Choroid plexus epithelial cell (primary cell): ENCODE results near the gene PRICKLE2.

Experiments used
- DNase-seq: peaks from one replicate; pipeline ENCODE4 v3.0.0-alpha.2; 2010; ENCODE audit warnings: low read depth
- H3K4me3 ChIP-seq: 2 replicates; pipeline ENCODE4 v1.5.1; 2011; ENCODE audit warnings: low read depth, mild to moderate bottlenecking, control low read depth, low read length, moderate library complexity
- CTCF ChIP-seq: conservative IDR thresholded peaks from 2 replicates; pipeline ENCODE4 v1.5.1; 2011; ENCODE audit warnings: low read depth, mild to moderate bottlenecking, control low read depth, inconsistent platforms, low read length, moderate library complexity

The PRICKLE2 gene

GRCh38 chr3:64262574-64263114, 37.4 kb upstream of the PRICKLE2 start:
- no peak overlapping the region for H3K4me3 ChIP-seq
- TF ChIP-seq CTCF, result peak; percentile 17
- DNase-seq, result no peak

DNA sequence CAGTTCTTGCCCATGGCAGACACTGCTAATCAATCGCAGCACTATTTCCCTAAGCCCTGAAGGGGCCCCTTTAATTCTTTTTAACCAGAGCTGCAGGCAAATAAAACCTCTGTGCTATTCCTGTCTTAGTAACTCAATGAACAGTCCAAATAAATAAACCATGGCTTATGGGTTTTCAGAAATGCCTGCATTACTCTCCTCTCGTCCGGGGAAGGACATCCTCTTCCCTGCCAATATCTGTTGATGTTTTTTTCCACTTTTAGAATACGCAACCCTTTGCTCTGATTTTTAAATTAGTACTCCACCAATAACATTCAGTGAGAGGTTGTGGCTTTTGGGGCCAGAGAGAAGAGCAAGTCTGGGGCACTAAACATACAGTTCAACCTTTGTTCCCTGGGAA, 35.2 kb upstream of the PRICKLE2 start:
- no peak overlapping the region for H3K4me3 ChIP-seq
- peak; percentile 56 for DNase-seq

GRCh38 chr3:64259636-64260035, 34.4 kb upstream of the PRICKLE2 start:
- DNase-seq, result no peak
- H3K4me3 ChIP-seq, result no peak overlapping the region
- TF ChIP-seq CTCF, result no peak

More for the DNA sequence above, 35.2 kb upstream of the PRICKLE2 start:
- no peak for TF ChIP-seq CTCF

DNA sequence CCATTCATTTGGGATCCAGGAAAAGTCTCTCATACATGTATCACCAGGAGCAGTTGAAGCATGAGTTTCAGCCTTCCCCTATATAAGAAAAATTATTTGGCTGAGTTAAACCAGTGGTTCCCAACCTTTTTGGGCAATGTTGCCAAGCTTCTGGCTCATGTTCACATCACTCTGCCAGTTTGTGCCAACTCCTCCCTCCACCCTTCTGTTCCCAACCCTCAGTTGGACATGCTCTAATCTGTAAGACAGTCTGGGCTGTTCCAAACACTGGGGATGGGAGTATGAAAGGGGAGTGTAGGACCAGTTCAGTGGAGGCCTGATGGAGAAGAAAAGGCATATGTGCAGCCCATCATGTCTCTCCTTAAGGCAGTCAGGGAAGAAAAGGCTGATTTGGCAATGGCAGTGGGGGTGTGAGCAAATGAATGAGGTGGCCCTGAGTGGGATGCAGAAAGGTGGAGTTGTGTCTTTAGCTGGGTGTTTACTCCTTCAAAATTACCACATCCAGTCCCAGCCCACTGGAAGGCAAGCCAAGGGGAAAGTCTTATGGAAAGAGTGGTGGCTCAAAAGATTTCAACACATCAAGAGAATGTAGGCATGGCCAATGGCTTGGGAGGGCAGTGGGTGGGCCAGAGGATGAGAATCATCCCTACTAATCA, 32.0 kb upstream of the PRICKLE2 start:
- H3K4me3 ChIP-seq, result no peak overlapping the region
- TF ChIP-seq CTCF, result no peak

DNA sequence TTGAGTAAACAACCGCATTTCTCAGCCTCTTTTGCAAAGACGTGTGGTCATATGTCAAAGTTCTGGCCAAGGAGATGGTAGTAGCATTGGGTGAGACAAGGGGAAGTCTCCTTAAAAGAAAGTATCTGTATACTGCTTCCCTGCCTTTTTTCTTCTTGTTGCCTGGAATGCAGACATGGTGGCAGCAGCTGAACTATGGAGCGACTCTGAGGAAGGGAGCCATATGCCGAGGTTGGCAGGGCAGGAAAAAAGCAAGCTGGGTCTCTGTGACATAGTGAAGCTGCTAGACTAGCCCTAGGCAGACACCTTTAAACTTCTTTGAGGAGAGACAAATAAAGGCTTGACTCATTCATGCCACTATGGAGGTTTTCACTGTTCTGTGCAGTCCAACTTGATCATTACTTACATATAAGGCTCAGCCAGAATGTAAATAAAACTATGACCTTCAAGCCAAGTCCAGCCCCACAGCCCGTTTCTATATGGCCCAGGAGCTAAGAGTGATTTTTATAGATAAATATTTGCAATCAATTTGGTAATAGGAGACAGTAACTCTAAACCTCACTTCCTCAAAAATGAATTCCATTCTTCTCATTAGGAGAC, 30.6 kb upstream of the PRICKLE2 start:
- no peak overlapping the region for H3K4me3 ChIP-seq
- no peak for DNase-seq
- TF ChIP-seq CTCF, result no peak

More for the DNA sequence above, 32.0 kb upstream of the PRICKLE2 start:
- DNase-seq, result no peak

DNA sequence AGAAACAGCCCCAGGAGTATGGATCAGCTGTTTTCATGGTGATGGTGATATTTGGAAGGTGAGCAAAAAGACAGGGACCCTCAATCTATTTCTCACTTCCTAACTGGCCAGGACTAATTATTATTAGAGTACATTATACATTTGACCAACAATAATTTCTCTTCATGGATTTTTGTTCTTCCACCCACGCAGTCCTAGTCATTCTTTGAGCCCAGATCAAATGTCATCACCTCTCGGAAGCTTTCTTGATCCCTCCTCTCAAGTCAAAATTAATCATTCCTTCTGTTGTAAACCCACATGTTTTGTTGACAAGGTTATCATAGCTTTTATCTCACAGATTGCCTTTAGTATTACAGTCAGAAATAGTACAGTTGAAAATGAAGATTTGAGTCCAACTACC, 29.2 kb upstream of the PRICKLE2 start:
- TF ChIP-seq CTCF, result no peak
- H3K4me3 ChIP-seq, result no peak overlapping the region
- DNase-seq, result no peak

GRCh38 chr3:64253689-64254088, 28.4 kb upstream of the PRICKLE2 start:
- no peak for DNase-seq
- H3K4me3 ChIP-seq, result no peak overlapping the region
- no peak for TF ChIP-seq CTCF
